Superior temporal gyrus (tissue), 1 donor: Measurements from ENCODE around the gene ANO6.

Source experiments
- DNase-seq: peaks from one replicate; pipeline ENCODE4 v3.0.0-alpha.2; 2016; ENCODE audit errors: extremely low spot score

The ANO6 gene

GRCh38 chr12:45439039-45439438 is 223.1 kb downstream of the ANO6 start:
- DNase-seq, result no peak

DNA sequence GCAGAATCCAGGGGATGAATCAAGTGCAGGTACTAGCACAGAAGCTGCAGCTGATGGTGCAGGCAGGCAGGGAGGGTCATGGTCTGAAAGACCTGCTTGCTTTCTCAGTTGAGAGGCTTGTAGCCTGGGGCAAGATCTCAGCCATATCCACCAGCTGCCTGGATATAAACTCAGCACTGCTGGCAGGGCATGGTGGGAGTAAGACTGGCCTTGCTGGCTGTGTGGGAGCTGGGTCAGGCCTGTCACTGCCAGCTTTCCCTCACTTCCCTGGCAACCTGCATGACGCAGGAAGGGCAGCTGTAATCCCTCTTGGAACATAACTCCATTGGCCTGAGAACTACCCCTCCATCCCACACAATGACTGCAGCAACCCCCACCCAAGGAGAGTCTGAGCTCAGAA is 230.1 kb downstream of the ANO6 start:
- DNase-seq, result no peak

DNA sequence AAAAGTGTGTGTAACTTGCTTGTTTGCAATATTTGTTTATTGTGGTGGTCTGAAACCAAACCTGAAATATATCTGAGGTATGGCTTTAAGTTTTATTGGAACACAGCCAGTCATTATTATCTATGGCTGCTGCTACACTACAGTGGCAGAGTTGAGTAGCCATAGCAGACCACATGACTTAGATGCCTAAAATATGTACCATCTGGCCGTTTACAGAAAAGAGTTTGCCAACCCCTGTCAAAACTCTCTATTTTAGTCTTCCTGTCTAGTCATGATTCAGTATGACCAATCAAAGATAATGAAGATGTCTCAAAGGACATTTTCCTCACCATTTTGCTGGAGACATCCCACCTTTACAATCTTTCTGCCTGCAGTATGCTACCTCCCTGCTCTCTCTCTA is 242.3 kb downstream of the ANO6 start:
- DNase-seq, result no peak

DNA sequence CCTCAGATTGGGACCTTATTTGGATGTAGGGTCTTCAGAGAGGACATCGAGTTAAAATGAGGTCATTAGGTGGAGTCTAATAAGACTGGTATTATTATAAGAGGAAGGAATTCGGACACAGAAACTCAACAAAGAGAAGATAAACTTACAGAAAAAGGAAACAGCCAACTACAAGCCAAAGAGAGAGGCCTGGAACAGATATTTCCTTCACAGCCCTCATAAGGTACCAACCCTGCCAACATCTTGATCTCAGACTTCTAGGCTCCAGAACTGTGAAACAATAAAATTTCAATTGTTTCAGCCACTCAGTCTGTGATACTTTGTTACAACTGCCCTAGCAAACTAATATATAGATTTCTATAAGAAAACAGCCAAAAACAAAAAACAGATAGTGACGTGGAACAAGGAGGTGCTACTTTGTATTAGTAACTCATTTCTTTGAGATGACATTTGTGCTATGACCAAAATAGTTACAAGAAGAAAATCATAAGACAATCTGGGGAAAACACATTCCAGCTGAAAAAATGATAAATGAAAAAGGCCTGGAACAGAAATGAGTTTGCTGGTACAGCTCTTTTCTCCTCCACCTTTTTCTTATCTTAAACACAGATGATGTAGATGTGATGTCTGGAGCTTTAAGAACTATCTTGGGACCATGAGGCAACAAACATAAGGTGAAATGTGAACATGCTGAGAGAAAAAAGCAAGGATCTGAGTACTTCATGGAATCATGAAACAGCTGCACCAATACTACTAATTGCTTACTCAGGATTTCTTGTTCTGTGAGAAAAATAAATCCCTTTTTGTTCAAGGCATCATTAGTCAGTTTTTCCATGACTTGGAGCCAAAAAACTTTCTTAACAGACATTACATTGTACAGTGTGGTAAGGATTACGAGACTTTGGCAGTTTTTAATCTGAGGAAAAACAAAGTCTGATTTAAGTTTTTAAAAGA is 243.2 kb downstream of the ANO6 start:
- no peak for DNase-seq

GRCh38 chr12:45462506-45462905 is 246.6 kb downstream of the ANO6 start:
- DNase-seq, result no peak

DNA sequence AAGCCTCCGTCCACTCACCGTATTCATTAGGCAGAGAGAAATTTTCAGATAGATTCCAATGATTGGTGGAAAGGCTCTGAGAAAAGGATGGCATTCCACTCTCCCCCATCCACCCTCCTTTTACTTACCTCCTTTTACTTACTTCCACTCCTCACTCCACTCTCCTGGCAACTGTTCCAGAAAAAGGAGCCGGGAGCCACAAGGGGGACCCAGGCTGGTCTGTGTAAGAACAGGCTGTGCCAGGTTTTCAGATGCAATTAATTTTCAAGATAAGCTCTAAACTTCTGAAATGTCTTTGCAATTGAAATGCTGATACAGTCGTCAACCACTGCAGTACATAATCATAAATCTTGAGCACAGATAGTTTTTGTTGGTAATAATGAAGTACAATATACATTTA is 248.8 kb downstream of the ANO6 start:
- DNase-seq, result no peak

- no peak for DNase-seq
Measured at GRCh38 chr12:45468751-45469615, 253.1 kb downstream of the ANO6 start.

- no peak for DNase-seq
Measured at GRCh38 chr12:45469902-45470301, 254.0 kb downstream of the ANO6 start.

GRCh38 chr12:45473636-45474035 is 257.7 kb downstream of the ANO6 start:
- no peak for DNase-seq

GRCh38 chr12:45475594-45475993 is 259.7 kb downstream of the ANO6 start:
- DNase-seq, result no peak

- DNase-seq, result no peak
Measured at GRCh38 chr12:45477526-45477925, 261.6 kb downstream of the ANO6 start.

- DNase-seq, result no peak
Measured at GRCh38 chr12:45478931-45479330, 263.0 kb downstream of the ANO6 start.

DNA sequence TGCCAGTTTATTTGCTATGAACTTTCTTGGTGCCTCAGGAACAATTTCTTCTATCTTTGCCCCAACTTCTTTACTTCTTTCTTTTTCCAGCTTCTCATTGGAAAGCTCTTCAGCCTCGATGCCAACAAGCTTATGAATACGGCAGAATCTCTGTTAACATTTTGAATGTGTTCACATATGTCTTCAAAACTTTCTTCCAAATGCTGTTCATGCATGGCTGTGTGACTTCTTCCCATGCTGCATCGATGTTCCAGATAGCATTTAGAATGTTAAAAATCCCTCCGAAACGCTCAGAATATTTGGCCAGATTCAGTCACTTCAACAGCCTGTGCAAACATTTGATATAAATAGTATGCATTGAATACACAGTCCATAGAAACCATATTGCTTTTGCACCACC is 265.9 kb downstream of the ANO6 start:
- DNase-seq, result no peak

GRCh38 chr12:45483571-45483970 is 267.7 kb downstream of the ANO6 start:
- no peak for DNase-seq
